ENCODE measurements around the gene UFD1. TPM values are rescaled to one million over a fixed set of nuclear protein-coding genes. Genes with fewer than 3 reads are reported as not detected.

The UFD1 gene
- total and polyA plus RNA-seq, 9 of the 15 experiments (the other 6 are each of a cell fraction or from before 2014, with no cell fraction given): 238 to 645 (median 363) TPM

DNA sequence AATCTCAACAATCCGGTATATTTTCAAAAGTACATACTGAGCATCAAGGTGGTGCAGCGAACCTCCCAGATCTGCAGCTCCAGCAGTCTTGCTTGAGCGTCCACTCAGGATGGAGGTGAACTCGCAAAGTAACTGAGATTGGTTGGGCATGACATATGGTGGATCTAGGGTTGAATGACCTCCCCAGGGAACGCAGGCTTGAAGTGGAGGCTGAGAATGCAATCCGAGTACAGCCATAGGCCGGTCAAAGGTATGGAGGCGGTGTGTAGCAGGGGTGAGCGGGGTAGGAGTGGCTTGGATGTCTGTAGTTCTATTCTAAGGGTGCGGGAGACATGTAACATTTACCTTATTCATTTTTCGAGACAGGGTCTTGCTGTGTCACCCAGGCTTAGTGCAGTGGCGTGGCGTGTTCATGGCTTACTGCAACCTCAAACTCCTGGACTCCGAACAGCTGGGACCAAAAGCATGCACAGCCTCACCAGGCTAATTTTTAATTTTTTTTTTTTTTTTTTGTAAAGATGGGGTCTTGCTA, 30.9 kb downstream of the UFD1 start (continued):
- TF ChIP-seq, protein P1, sequence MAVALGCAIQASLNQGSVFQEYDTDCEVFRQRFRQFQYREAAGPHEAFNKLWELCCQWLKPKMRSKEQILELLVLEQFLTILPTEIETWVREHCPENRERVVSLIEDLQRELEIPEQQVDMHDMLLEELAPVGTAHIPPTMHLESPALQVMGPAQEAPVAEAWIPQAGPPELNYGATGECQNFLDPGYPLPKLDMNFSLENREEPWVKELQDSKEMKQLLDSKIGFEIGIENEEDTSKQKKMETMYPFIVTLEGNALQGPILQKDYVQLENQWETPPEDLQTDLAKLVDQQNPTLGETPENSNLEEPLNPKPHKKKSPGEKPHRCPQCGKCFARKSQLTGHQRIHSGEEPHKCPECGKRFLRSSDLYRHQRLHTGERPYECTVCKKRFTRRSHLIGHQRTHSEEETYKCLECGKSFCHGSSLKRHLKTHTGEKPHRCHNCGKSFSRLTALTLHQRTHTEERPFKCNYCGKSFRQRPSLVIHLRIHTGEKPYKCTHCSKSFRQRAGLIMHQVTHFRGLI (CRISPR knock-in tag; IDR thresholded peaks at IDR 0.05): no peak
- no peak for TF ChIP-seq PTTG1 (tag; IDR thresholded peaks at IDR 0.05; ENCODE audit: low read depth)
- TF ChIP-seq KLF6 (CRISPR knock-in tag; IDR thresholded peaks at IDR 0.05; ENCODE audit: borderline replicate concordance): no peak; the same call in 1 of the 2 replicates
- TF ChIP-seq ZNF695 (CRISPR knock-in tag; IDR thresholded peaks at IDR 0.05): 0 out of 2 replicates have a peak, but pooled peaks have one; percentile 79
- 0 out of 2 replicates have a peak, but pooled peaks have one; percentile 0 for TF ChIP-seq MAFF (IDR thresholded peaks at IDR 0.05; ENCODE audit: low read length)
- TF ChIP-seq, protein P2, sequence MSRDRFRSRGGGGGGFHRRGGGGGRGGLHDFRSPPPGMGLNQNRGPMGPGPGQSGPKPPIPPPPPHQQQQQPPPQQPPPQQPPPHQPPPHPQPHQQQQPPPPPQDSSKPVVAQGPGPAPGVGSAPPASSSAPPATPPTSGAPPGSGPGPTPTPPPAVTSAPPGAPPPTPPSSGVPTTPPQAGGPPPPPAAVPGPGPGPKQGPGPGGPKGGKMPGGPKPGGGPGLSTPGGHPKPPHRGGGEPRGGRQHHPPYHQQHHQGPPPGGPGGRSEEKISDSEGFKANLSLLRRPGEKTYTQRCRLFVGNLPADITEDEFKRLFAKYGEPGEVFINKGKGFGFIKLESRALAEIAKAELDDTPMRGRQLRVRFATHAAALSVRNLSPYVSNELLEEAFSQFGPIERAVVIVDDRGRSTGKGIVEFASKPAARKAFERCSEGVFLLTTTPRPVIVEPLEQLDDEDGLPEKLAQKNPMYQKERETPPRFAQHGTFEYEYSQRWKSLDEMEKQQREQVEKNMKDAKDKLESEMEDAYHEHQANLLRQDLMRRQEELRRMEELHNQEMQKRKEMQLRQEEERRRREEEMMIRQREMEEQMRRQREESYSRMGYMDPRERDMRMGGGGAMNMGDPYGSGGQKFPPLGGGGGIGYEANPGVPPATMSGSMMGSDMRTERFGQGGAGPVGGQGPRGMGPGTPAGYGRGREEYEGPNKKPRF (IDR thresholded peaks at IDR 0.05; ENCODE audit: low read depth, low read length): no peak
- peak; percentile 31 for TF ChIP-seq SIRT6 (IDR thresholded peaks at IDR 0.05; ENCODE audit: low read depth, low read length)
- TF ChIP-seq ZNF217 (CRISPR knock-in tag; IDR thresholded peaks at IDR 0.05): no peak
- TF ChIP-seq, protein P3, sequence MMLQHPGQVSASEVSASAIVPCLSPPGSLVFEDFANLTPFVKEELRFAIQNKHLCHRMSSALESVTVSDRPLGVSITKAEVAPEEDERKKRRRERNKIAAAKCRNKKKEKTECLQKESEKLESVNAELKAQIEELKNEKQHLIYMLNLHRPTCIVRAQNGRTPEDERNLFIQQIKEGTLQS (IDR thresholded peaks at IDR 0.05): no peak
- TF ChIP-seq, protein P3 (CRISPR knock-in tag; conservative IDR thresholded peaks at IDR 0.05): peak; percentile 28
- TF ChIP-seq RBM25 (IDR thresholded peaks at IDR 0.05; ENCODE audit: low read depth, low read length, severe bottlenecking): no peak
- TF ChIP-seq, protein P4, sequence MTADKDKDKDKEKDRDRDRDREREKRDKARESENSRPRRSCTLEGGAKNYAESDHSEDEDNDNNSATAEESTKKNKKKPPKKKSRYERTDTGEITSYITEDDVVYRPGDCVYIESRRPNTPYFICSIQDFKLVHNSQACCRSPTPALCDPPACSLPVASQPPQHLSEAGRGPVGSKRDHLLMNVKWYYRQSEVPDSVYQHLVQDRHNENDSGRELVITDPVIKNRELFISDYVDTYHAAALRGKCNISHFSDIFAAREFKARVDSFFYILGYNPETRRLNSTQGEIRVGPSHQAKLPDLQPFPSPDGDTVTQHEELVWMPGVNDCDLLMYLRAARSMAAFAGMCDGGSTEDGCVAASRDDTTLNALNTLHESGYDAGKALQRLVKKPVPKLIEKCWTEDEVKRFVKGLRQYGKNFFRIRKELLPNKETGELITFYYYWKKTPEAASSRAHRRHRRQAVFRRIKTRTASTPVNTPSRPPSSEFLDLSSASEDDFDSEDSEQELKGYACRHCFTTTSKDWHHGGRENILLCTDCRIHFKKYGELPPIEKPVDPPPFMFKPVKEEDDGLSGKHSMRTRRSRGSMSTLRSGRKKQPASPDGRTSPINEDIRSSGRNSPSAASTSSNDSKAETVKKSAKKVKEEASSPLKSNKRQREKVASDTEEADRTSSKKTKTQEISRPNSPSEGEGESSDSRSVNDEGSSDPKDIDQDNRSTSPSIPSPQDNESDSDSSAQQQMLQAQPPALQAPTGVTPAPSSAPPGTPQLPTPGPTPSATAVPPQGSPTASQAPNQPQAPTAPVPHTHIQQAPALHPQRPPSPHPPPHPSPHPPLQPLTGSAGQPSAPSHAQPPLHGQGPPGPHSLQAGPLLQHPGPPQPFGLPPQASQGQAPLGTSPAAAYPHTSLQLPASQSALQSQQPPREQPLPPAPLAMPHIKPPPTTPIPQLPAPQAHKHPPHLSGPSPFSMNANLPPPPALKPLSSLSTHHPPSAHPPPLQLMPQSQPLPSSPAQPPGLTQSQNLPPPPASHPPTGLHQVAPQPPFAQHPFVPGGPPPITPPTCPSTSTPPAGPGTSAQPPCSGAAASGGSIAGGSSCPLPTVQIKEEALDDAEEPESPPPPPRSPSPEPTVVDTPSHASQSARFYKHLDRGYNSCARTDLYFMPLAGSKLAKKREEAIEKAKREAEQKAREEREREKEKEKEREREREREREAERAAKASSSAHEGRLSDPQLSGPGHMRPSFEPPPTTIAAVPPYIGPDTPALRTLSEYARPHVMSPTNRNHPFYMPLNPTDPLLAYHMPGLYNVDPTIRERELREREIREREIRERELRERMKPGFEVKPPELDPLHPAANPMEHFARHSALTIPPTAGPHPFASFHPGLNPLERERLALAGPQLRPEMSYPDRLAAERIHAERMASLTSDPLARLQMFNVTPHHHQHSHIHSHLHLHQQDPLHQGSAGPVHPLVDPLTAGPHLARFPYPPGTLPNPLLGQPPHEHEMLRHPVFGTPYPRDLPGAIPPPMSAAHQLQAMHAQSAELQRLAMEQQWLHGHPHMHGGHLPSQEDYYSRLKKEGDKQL (CRISPR knock-in tag; IDR thresholded peaks at IDR 0.05; ENCODE audit: borderline replicate concordance): no peak
- TF ChIP-seq, protein P5, sequence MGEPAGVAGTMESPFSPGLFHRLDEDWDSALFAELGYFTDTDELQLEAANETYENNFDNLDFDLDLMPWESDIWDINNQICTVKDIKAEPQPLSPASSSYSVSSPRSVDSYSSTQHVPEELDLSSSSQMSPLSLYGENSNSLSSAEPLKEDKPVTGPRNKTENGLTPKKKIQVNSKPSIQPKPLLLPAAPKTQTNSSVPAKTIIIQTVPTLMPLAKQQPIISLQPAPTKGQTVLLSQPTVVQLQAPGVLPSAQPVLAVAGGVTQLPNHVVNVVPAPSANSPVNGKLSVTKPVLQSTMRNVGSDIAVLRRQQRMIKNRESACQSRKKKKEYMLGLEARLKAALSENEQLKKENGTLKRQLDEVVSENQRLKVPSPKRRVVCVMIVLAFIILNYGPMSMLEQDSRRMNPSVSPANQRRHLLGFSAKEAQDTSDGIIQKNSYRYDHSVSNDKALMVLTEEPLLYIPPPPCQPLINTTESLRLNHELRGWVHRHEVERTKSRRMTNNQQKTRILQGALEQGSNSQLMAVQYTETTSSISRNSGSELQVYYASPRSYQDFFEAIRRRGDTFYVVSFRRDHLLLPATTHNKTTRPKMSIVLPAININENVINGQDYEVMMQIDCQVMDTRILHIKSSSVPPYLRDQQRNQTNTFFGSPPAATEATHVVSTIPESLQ (CRISPR knock-in tag; IDR thresholded peaks at IDR 0.05): no peak
- no peak for TF ChIP-seq ARID2 (IDR thresholded peaks at IDR 0.05)
